Activated CD8-positive, alpha-beta T cell treated with anti-CD3 and anti-CD28 coated beads, Interleukin-2, amount 10 ng/mL, durations not matched to agents 7 days and 5 days (primary cell): ENCODE data around the gene CD200R1L. TPM values are rescaled to one million over a fixed set of nuclear protein-coding genes. Genes with fewer than 3 reads are reported as not detected.

Source experiments
- ATAC-seq: fragments of 150-1000 bp; cut with Tn5 transposase; one replicate; pipeline ENCODE4 v1.10.0; 2021; ENCODE audit warnings: moderate library complexity
- CTCF ChIA-PET: fragments of 350-600 bp; sonication (Branson Sonifier 250); formaldehyde crosslinking; loops from one replicate; lab custom pipeline; 2021; ENCODE audit warnings: antibody characterized with exemption; lab: Charles Lee
- POLR2A ChIA-PET: fragments of 350-600 bp; sonication (Branson Sonifier 250); formaldehyde crosslinking; loops from one replicate; lab custom pipeline; 2021; ENCODE audit warnings: antibody characterized with exemption; lab: Charles Lee
- DNase-seq: peaks from one replicate; pipeline ENCODE4 v3.0.0-alpha.2; 2020
- H3K27ac Mint-ChIP-seq: one replicate; pipeline ENCODE4 v1.8.0; 2021; ENCODE audit warnings: mild to moderate bottlenecking, mixed read lengths
- H3K27me3 Mint-ChIP-seq: one replicate; pipeline ENCODE4 v1.8.0; 2021; ENCODE audit warnings: low read depth, mixed read lengths
- H3K36me3 Mint-ChIP-seq: one replicate; pipeline ENCODE4 v1.8.0; 2021; ENCODE audit warnings: low read depth, mixed read lengths
- H3K4me1 Mint-ChIP-seq: one replicate; pipeline ENCODE4 v1.8.0; 2021; ENCODE audit warnings: low read depth, mixed read lengths
- H3K4me3 Mint-ChIP-seq: one replicate; pipeline ENCODE4 v1.8.0; 2021; ENCODE audit warnings: mild to moderate bottlenecking, mixed read lengths
- H3K9me3 Mint-ChIP-seq: one replicate; pipeline ENCODE4 v1.8.0; 2022; ENCODE audit warnings: mixed read lengths; ENCODE audit not compliant: insufficient read depth
- total RNA-seq, 2 experiments: library from RNA; stranded (reverse); gene quantifications; one replicate each; pipeline ENCODE4 v1.2.3, GENCODE V29; 2021

CD200R1L gene
- total RNA-seq, 2 experiments from 2014 or later: not detected

GRCh38 chr3:112786002-112786590, 60.6 kb downstream of the CD200R1L start:
- H3K4me3 Mint-ChIP-seq: no peak overlapping the region
- DNase-seq (no peak), ATAC-seq (no peak)
- peaks cover 6% of the 10 kb centered on the region for H3K27me3 Mint-ChIP-seq
- no peaks in the 10 kb centered on the region for H3K36me3 Mint-ChIP-seq
- no peak overlapping the region for H3K27ac Mint-ChIP-seq
- ChIA-PET POLR2A (no interaction called here), CTCF (interaction anchor here (1.1 to 1.2 kb wide), 2 partner anchors 143 to 188 kb away, joined by 4 read pairs; partner anchors contain the start of gene CD200R1)
- peaks cover 15% of the 10 kb centered on the region for H3K9me3 Mint-ChIP-seq
- peaks cover 3% of the 10 kb centered on the region for H3K4me1 Mint-ChIP-seq

GRCh38 chr3:112785321-112786001, 61.2 kb downstream of the CD200R1L start:
- ATAC-seq (no peak), DNase-seq (no peak)
- Mint-ChIP-seq H3K9me3 (peaks cover 15% of the 10 kb centered on the region), H3K27me3 (peaks cover 9% of the 10 kb centered on the region), H3K36me3 (no peaks in the 10 kb centered on the region), H3K4me1 (peaks cover 3% of the 10 kb centered on the region), H3K4me3 (no peak overlapping the region), H3K27ac (no peak overlapping the region)
- POLR2A ChIA-PET: interaction anchor here (0.8 kb wide), 1 partner anchor 72 kb away, joined by 3 read pairs; no protein-coding TSS in a partner anchor
- CTCF ChIA-PET: interaction anchor here (1.1 to 1.4 kb wide), 3 partner anchors 12 to 189 kb away, joined by 4 read pairs; partner anchors contain the start of gene CD200R1

DNA sequence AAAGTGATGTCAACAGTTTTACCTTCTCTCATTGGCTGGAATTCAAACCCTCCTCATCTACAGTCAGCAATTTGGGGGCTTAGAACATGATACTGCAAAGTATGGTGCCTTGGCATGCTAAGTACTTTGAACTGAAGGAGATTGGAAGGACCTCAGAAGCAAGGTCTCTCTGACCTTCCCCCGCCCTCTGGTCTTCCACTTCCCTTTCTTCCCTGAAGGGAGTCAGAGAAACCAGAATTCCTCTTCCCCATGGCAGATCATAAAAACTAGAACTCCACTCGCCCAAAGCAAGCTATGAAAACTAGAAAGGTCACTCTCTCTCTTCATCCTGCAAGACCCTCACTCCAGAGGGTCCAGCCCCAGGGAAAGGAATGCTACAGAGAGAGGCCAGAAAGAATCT, 64.2 kb downstream of the CD200R1L start:
- ATAC-seq (no peak), DNase-seq (no peak)
- H3K4me3 Mint-ChIP-seq: no peak overlapping the region
- CTCF ChIA-PET: no interaction called here
- H3K9me3 Mint-ChIP-seq: no peaks in the 10 kb centered on the region
- H3K4me1 Mint-ChIP-seq: peaks cover 3% of the 10 kb centered on the region
- POLR2A ChIA-PET: no interaction called here
- H3K27ac Mint-ChIP-seq: no peak overlapping the region
- peaks cover 15% of the 10 kb centered on the region for H3K27me3 Mint-ChIP-seq
- no peaks in the 10 kb centered on the region for H3K36me3 Mint-ChIP-seq

DNA sequence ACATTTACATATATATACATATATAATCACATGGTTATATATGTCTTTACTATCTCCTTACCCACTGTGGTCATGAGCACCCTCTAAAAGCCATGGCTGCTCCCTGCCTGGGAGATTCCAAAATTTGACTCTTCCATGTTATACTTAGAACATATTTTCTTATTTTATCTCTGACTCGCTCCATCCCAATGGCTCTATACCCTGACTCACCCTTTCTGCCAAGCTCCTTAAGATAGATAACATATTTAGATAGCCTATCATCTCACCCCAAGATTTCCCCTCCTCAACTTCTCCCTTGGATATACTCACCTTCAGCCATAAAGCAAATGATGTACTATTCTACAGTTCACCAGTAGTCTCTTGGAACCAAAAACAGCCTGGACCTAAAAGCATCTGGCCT, 65.1 kb downstream of the CD200R1L start:
- H3K36me3 Mint-ChIP-seq: no peaks in the 10 kb centered on the region
- H3K27me3 Mint-ChIP-seq: peaks cover 19% of the 10 kb centered on the region
- DNase-seq: no peak
- H3K4me1 Mint-ChIP-seq: peaks cover 3% of the 10 kb centered on the region
- no peak for ATAC-seq
- ChIA-PET POLR2A (no interaction called here), CTCF (interaction anchor here (1.0 kb wide), 1 partner anchor 47 kb away, joined by 3 read pairs; no protein-coding TSS in a partner anchor)
- no peak overlapping the region for H3K4me3 Mint-ChIP-seq
- no peaks in the 10 kb centered on the region for H3K9me3 Mint-ChIP-seq
- no peak overlapping the region for H3K27ac Mint-ChIP-seq

DNA sequence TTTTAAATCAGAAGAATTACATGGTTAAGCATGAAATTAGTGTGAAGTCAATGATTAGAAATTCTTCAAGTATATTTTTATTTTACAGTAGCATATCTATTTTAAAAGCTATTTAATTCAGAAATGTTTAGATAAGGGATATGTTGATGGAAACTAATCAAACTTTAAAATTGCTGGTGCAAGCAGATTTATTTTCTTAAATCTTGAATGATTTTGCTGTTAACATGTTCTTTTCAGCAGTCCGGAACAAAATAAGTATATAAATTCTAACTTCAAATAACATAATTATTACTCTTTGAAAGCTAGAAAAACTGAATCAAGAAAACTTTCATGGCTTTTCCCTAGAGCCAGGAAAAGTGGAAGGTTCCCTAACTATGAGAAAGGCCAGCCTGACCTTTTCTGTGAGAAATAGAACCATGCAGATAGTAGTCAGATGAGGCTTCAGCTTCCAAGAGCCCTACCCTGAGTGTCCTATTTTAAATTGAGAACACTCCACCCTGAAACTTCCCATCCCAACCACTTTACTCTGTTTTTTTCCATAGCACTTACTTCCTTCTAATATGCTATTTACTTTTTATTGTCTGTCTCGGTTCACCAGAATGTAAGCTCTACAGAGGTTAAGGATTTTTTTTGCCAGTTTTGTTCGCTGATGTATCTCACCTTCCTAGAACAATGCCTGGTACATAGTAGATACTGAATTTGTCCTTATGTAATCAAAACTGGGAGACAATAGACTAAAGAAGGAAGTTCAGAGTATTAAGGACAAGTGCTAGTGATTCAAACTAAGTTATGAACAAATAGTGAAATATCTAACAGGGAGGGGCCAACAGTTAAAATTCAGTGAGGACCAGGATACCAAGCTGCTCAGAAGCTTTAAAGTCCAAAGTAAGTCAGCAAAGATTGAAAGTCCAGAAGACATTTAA, 66.8 kb downstream of the CD200R1L start:
- ATAC-seq: no peak
- no peak overlapping the region for H3K4me3 Mint-ChIP-seq
- CTCF ChIA-PET: interaction anchor here (1.4 to 1.5 kb wide), 2 partner anchors 45 to 199 kb away, joined by 3 to 6 read pairs; no protein-coding TSS in a partner anchor

DNA sequence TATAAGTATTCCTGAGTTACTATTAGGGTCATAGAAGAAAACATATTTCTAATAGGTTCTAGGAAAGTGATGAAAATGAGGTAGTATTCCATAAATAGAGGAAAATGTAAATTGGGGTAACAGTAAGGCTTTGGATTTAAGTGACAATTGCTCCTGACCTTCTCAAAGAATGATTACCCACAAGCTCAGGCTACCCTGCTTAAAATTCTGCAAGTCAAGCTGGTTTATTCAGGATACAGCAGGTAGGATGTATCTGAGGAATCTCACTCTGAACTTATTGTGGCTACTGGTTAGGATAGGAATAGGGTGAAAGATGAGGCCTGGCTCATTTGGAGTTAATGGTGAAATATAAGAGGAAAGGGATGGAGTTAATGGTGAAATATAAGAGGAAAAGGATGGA, 67.7 kb downstream of the CD200R1L start:
- ChIA-PET POLR2A (no interaction called here), CTCF (interaction anchor here (0.6 to 1.5 kb wide), 2 partner anchors 40 to 44 kb away, joined by 4 to 6 read pairs; no protein-coding TSS in a partner anchor)
- Mint-ChIP-seq H3K27ac (no peak overlapping the region), H3K4me3 (no peak overlapping the region), H3K36me3 (no peaks in the 10 kb centered on the region), H3K4me1 (peaks cover 4% of the 10 kb centered on the region), H3K27me3 (peaks cover 19% of the 10 kb centered on the region), H3K9me3 (no peaks in the 10 kb centered on the region)
- ATAC-seq (no peak), DNase-seq (no peak)

More for the DNA sequence above, 66.8 kb downstream of the CD200R1L start:
- no peak for DNase-seq
- Mint-ChIP-seq H3K36me3 (no peaks in the 10 kb centered on the region), H3K27ac (no peak overlapping the region), H3K9me3 (no peaks in the 10 kb centered on the region), H3K4me1 (no peaks in the 10 kb centered on the region), H3K27me3 (peaks cover 19% of the 10 kb centered on the region)
- POLR2A ChIA-PET: no interaction called here

DNA sequence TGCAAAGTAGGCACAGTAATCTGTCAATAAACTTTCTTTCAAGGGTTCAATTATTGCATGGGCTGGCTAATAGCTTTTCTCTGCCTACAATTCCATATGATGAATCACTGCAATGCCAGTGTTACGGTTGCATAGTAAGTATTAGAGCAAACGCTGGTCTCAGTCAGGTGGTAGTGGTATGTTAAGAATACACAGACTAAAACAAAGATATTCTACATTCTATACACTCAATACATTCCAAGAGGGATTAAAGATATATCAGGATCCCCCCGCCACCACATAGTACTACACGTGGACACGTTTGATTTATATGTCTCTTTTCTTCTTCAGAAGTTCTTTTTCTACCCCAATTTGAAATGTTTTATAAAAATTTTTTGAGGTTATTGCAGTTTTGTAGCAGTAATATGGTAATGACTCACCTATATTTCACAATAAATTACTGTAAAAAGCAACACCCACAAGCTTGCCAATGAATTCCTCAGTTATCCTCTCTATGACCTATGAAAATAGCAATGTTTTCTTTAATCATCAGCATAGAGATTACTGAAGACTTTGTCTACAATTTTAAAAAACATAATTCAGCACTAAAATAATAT, 68.2 kb downstream of the CD200R1L start:
- Mint-ChIP-seq H3K27me3 (peaks cover 19% of the 10 kb centered on the region), H3K4me1 (peaks cover 7% of the 10 kb centered on the region), H3K4me3 (no peak overlapping the region), H3K27ac (no peak overlapping the region), H3K36me3 (no peaks in the 10 kb centered on the region), H3K9me3 (no peaks in the 10 kb centered on the region)
- no peak for ATAC-seq
- ChIA-PET CTCF (interaction anchor here (0.6 to 1.0 kb wide), 2 partner anchors 41 to 44 kb away, joined by 4 read pairs; no protein-coding TSS in a partner anchor), POLR2A (no interaction called here)
- DNase-seq: no peak

DNA sequence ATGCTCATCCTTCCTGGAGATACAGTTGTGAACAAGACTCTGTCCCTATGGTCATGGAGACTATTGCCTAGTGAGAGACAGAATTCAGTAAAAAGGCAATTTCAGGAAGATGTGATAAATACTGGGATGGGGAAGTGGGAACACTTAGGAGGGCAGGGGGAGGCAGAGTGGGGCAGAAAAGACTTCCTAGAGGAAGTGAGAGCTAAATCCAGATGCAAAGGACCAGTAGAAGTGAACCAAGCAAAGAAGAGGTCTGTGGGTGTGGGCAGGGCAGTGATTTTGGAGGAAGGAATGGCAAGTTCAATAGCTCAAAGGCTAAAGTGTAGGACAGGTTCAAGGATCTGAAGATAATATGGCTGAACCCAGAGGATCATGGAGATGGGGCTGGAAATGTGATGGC, 68.9 kb downstream of the CD200R1L start:
- ATAC-seq: no peak
- POLR2A ChIA-PET: no interaction called here
- CTCF ChIA-PET: interaction anchor here (1.0 kb wide), 1 partner anchor 43 kb away, joined by 4 read pairs; no protein-coding TSS in a partner anchor
- DNase-seq: no peak
- Mint-ChIP-seq H3K36me3 (no peaks in the 10 kb centered on the region), H3K27me3 (peaks cover 19% of the 10 kb centered on the region), H3K4me3 (no peak overlapping the region), H3K4me1 (peaks cover 7% of the 10 kb centered on the region), H3K27ac (no peak overlapping the region), H3K9me3 (no peaks in the 10 kb centered on the region)

DNA sequence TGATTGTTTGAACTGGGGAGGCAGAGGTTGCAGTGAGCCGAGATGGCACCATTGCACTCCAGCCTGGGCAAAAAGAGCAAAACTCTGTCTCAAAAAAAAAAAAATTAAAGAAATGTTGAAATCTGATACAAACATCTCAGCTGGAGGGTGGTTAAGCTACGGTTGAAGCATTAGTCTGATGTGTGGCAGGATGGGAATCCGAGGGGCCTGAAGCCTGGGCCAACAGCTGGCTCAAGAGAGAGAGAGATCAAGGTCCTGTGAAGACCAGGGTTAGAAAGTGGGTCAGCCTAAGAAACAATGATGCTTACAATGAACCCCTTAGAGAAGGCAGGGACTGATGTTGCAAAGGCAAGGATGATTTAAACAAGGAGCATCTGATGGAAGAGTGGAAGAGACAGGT, 69.8 kb downstream of the CD200R1L start:
- H3K27me3 Mint-ChIP-seq: peaks cover 18% of the 10 kb centered on the region
- CTCF ChIA-PET: interaction anchor here (3.1 kb wide), 1 partner anchor 43 kb away, joined by 10 read pairs; no protein-coding TSS in a partner anchor
- no peak for ATAC-seq

GRCh38 chr3:112776000-112776399, 70.7 kb downstream of the CD200R1L start:
- H3K4me3 Mint-ChIP-seq: no peak overlapping the region
- no peak for ATAC-seq
- H3K27me3 Mint-ChIP-seq: peaks cover 12% of the 10 kb centered on the region
- H3K9me3 Mint-ChIP-seq: no peaks in the 10 kb centered on the region
- POLR2A ChIA-PET: interaction anchor here (0.6 to 1.0 kb wide), 2 partner anchors 32 to 142 kb away, joined by 3 read pairs; no protein-coding TSS in a partner anchor
- no peak overlapping the region for H3K27ac Mint-ChIP-seq
- no peak for DNase-seq
- H3K4me1 Mint-ChIP-seq: peaks cover 7% of the 10 kb centered on the region
- no peaks in the 10 kb centered on the region for H3K36me3 Mint-ChIP-seq
- CTCF ChIA-PET: interaction anchor here (0.7 to 3.1 kb wide), 2 partner anchors 42 to 128 kb away, joined by 3 to 10 read pairs; no protein-coding TSS in a partner anchor

More for the DNA sequence above, 69.8 kb downstream of the CD200R1L start:
- peaks cover 7% of the 10 kb centered on the region for H3K4me1 Mint-ChIP-seq
- DNase-seq: no peak
- H3K27ac Mint-ChIP-seq: no peak overlapping the region
- POLR2A ChIA-PET: interaction anchor here (0.6 to 1.0 kb wide), 2 partner anchors 31 to 143 kb away, joined by 3 read pairs; no protein-coding TSS in a partner anchor
- no peak overlapping the region for H3K4me3 Mint-ChIP-seq
- no peaks in the 10 kb centered on the region for H3K9me3 Mint-ChIP-seq
- H3K36me3 Mint-ChIP-seq: no peaks in the 10 kb centered on the region
